Trophoblast cell (in vitro differentiated cells and primary cell): Measurements from ENCODE around the gene PHYKPL.

Experiments
- DNase-seq, 2 donors: peaks; one replicate each; pipeline ENCODE4 v3.0.0-alpha.2; 2016
- H2AFZ ChIP-seq: 2 replicates; pipeline ENCODE4 v1.6.1; 2013; ENCODE audit warnings: low read length, moderate library complexity, mild to moderate bottlenecking; ENCODE audit not compliant: insufficient read depth, poor library complexity
- H2AK5ac ChIP-seq: 2 replicates; pipeline ENCODE4 v1.6.1; 2013; ENCODE audit warnings: mild to moderate bottlenecking, low read length
- H2BK120ac ChIP-seq: 2 replicates; pipeline ENCODE4 v1.6.1; 2013; ENCODE audit warnings: low read length, mild to moderate bottlenecking, moderate library complexity; ENCODE audit not compliant: insufficient read depth, poor library complexity
- H2BK12ac ChIP-seq: 2 replicates; pipeline ENCODE4 v1.6.1; 2013; ENCODE audit warnings: mild to moderate bottlenecking, low read length, moderate library complexity
- H2BK5ac ChIP-seq: 2 replicates; pipeline ENCODE4 v1.6.1; 2013; ENCODE audit warnings: low read length, low read depth, moderate library complexity, mild to moderate bottlenecking; ENCODE audit not compliant: poor library complexity
- H3K14ac ChIP-seq: 2 replicates; pipeline ENCODE4 v1.6.1; 2013; ENCODE audit warnings: mild to moderate bottlenecking, low read length
- H3K18ac ChIP-seq: 2 replicates; pipeline ENCODE4 v1.6.1; 2013; ENCODE audit warnings: mild to moderate bottlenecking, low read length
- H3K23ac ChIP-seq: 2 replicates; pipeline ENCODE4 v1.6.1; 2013; ENCODE audit warnings: low read length
- H3K27ac ChIP-seq: 2 replicates; pipeline ENCODE4 v1.5.1; 2013; ENCODE audit warnings: low read depth, mild to moderate bottlenecking, inconsistent platforms, low read length, moderate library complexity
- H3K27me3 ChIP-seq: 2 replicates; pipeline ENCODE4 v1.6.1; 2013; ENCODE audit warnings: inconsistent platforms, mild to moderate bottlenecking, low read length, moderate library complexity; ENCODE audit not compliant: insufficient read depth
- H3K36me3 ChIP-seq, 2 experiments: 1 replicate in 1 of 2; 2 replicates in 1 of 2; pipeline ENCODE4 v1.6.1; 2013; ENCODE audit warnings: low read length in 2 of 2, mild to moderate bottlenecking in 2 of 2, moderate library complexity in 1 of 2; ENCODE audit not compliant: insufficient read depth in 2 of 2, control insufficient read depth in 1 of 2
- H3K4ac ChIP-seq: 2 replicates; pipeline ENCODE4 v1.6.1; 2013; ENCODE audit warnings: low read depth, mild to moderate bottlenecking, low read length, moderate library complexity
- H3K4me1 ChIP-seq, 2 experiments: 1 replicate in 1 of 2; 2 replicates in 1 of 2; pipeline ENCODE4 v1.6.1; 2013; ENCODE audit warnings: low read length in 2 of 2, mild to moderate bottlenecking in 2 of 2, moderate library complexity in 1 of 2; ENCODE audit not compliant: insufficient read depth in 2 of 2, control insufficient read depth in 1 of 2
- H3K4me2 ChIP-seq: 2 replicates; pipeline ENCODE4 v1.6.1; 2013; ENCODE audit warnings: inconsistent platforms, mild to moderate bottlenecking, low read length, moderate library complexity
- H3K4me3 ChIP-seq: 2 replicates; pipeline ENCODE4 v1.5.1; 2013; ENCODE audit warnings: mild to moderate bottlenecking, low read depth, low read length, inconsistent platforms
- H3K79me1 ChIP-seq: one replicate; pipeline ENCODE4 v1.6.1; 2013; ENCODE audit warnings: low read length
- H3K79me2 ChIP-seq: 2 replicates; pipeline ENCODE4 v1.6.1; 2013; ENCODE audit warnings: low read length, mild to moderate bottlenecking; ENCODE audit not compliant: control insufficient read depth, insufficient read depth, poor library complexity
- H3K9ac ChIP-seq: 2 replicates; pipeline ENCODE4 v1.6.1; 2013; ENCODE audit warnings: mild to moderate bottlenecking, low read length
- H3K9me3 ChIP-seq: 2 replicates; pipeline ENCODE4 v1.6.1; 2013; ENCODE audit warnings: low read depth, mild to moderate bottlenecking, control low read depth, inconsistent platforms, low read length; ENCODE audit not compliant: insufficient read depth
- H4K12ac ChIP-seq: 2 replicates; pipeline ENCODE4 v1.6.1; 2013; ENCODE audit warnings: low read depth, mild to moderate bottlenecking, low read length, moderate library complexity
- H4K8ac ChIP-seq: 2 replicates; pipeline ENCODE4 v1.6.1; 2013; ENCODE audit warnings: low read depth, mild to moderate bottlenecking, low read length, moderate library complexity
- H4K91ac ChIP-seq: one replicate; pipeline ENCODE4 v1.6.1; 2013; ENCODE audit warnings: low read depth, mild to moderate bottlenecking, low read length, moderate library complexity
- WGBS: extraction: QIAGEN DNeasy Blood & Tissue Kit; methylation state at CpG from one replicate; pipeline ENCODE4 v1.1.7; 2013; ENCODE audit warnings: missing lambda C conversion rate; ENCODE audit not compliant: insufficient read length, insufficient coverage; ENCODE audit errors: extremely low coverage; 5-methylcytosine and 5-hydroxymethylcytosine counted together

PHYKPL gene

GRCh38 chr5:178277346-178277745 is 44.7 kb upstream of the PHYKPL start:
- Histone ChIP-seq H2BK5ac (no peak overlapping the region), H3K27ac (no peak overlapping the region), H3K79me1 (no peaks in the 10 kb centered on the region), H4K91ac (no peak overlapping the region), H4K12ac (no peak overlapping the region), H3K9me3 (peaks cover 17% of the 10 kb centered on the region), H2AK5ac (no peak overlapping the region), H3K18ac (no peak overlapping the region), H3K9ac (no peak overlapping the region), H3K4me2 (no peak overlapping the region), H2BK120ac (no peak overlapping the region), H3K23ac (no peak overlapping the region), H2BK12ac (no peak overlapping the region), H3K4me3 (no peak overlapping the region), H3K27me3 (no peaks in the 10 kb centered on the region), H3K4ac (no peak overlapping the region), H3K4me1 (peaks cover 0 to 6% of the 10 kb centered on the region in 2 experiments), H3K79me2 (no peaks in the 10 kb centered on the region), H2AFZ (no peak overlapping the region), H3K14ac (no peak overlapping the region), H4K8ac (no peak overlapping the region), H3K36me3 (no peaks in the 10 kb centered on the region)
- WGBS = no CpG with 5 or more reads among the region's 9 CpGs
- DNase-seq = no peak

- Histone ChIP-seq H2BK12ac (no peak overlapping the region), H2AK5ac (no peak overlapping the region), H3K4ac (no peak overlapping the region), H3K27ac (no peak overlapping the region), H2AFZ (no peak overlapping the region), H3K4me2 (no peak overlapping the region), H2BK5ac (no peak overlapping the region), H3K79me2 (no peaks in the 10 kb centered on the region), H3K14ac (no peak overlapping the region), H3K23ac (no peak overlapping the region), H3K18ac (no peak overlapping the region), H4K12ac (no peak overlapping the region), H4K91ac (no peak overlapping the region), H3K4me1 (peaks cover 0 to 6% of the 10 kb centered on the region in 2 experiments), H3K79me1 (no peaks in the 10 kb centered on the region), H3K9ac (no peak overlapping the region), H4K8ac (no peak overlapping the region), H3K9me3 (peaks cover 17% of the 10 kb centered on the region), H2BK120ac (no peak overlapping the region), H3K36me3 (no peaks in the 10 kb centered on the region), H3K4me3 (no peak overlapping the region), H3K27me3 (no peaks in the 10 kb centered on the region)
- WGBS = no CpG with 5 or more reads among the region's 20 CpGs
- DNase-seq = no peak
These were observed 42.4 kb upstream of the PHYKPL start for GRCh38 chr5:178274781-178275537.

GRCh38 chr5:178273665-178274541 is 41.3 kb upstream of the PHYKPL start:
- Histone ChIP-seq H3K14ac (no peak overlapping the region), H3K9ac (no peak overlapping the region), H2BK120ac (no peak overlapping the region), H2AK5ac (no peak overlapping the region), H3K4ac (no peak overlapping the region), H3K9me3 (peaks cover 17% of the 10 kb centered on the region), H4K12ac (no peak overlapping the region), H3K27me3 (no peaks in the 10 kb centered on the region), H3K27ac (no peak overlapping the region), H2BK5ac (no peak overlapping the region), H3K18ac (no peak overlapping the region), H2BK12ac (no peak overlapping the region), H3K23ac (no peak overlapping the region), H3K4me1 (peaks cover 0 to 6% of the 10 kb centered on the region in 2 experiments), H3K36me3 (no peaks in the 10 kb centered on the region), H3K4me2 (no peak overlapping the region), H3K4me3 (no peak overlapping the region), H2AFZ (no peak overlapping the region), H3K79me1 (no peaks in the 10 kb centered on the region), H3K79me2 (no peaks in the 10 kb centered on the region), H4K8ac (no peak overlapping the region), H4K91ac (no peak overlapping the region)
- WGBS = no CpG with 5 or more reads among the region's 14 CpGs
- peak; percentile 24 to 60 for DNase-seq

- no peaks in the 10 kb centered on the region for H3K79me1 ChIP-seq
- DNase-seq = no peak
- no peak overlapping the region for H3K4me2 ChIP-seq
- H4K12ac ChIP-seq = no peak overlapping the region
- H2BK5ac ChIP-seq = no peak overlapping the region
- no peak overlapping the region for H3K27ac ChIP-seq
- no peak overlapping the region for H4K91ac ChIP-seq
- no peaks in the 10 kb centered on the region for H3K36me3 ChIP-seq
- peaks cover 0 to 4% of the 10 kb centered on the region in 2 experiments for H3K4me1 ChIP-seq
- H2BK12ac ChIP-seq = no peak overlapping the region
- H3K23ac ChIP-seq = no peak overlapping the region
- no peak overlapping the region for H3K14ac ChIP-seq
- no peak overlapping the region for H2BK120ac ChIP-seq
- H2AFZ ChIP-seq = no peak overlapping the region
- no peaks in the 10 kb centered on the region for H3K27me3 ChIP-seq
- H3K18ac ChIP-seq = no peak overlapping the region
- H2AK5ac ChIP-seq = no peak overlapping the region
- H3K9ac ChIP-seq = no peak overlapping the region
- no peak overlapping the region for H3K4ac ChIP-seq
- no peak overlapping the region for H4K8ac ChIP-seq
- peaks cover 12% of the 10 kb centered on the region for H3K9me3 ChIP-seq
- H3K4me3 ChIP-seq = no peak overlapping the region
- WGBS = no CpG with 5 or more reads among the region's 15 CpGs
- no peaks in the 10 kb centered on the region for H3K79me2 ChIP-seq
These were observed 40.4 kb upstream of the PHYKPL start for GRCh38 chr5:178273041-178273440.
